ENCODE results near the gene PIK3CA. TPM values are rescaled to one million over a fixed set of nuclear protein-coding genes. Genes with fewer than 3 reads are reported as not detected.

PIK3CA gene
- total RNA-seq, 1 experiment from 2014 or later, result 19.8 TPM

- Histone ChIP-seq H3K27ac (ENCODE audit: low read depth, low read length, poor library complexity, severe bottlenecking) (no peak overlapping the region), H3K27me3 (replicated peaks; ENCODE audit: insufficient read depth, low read depth, low read length, poor library complexity) (no peaks in the 10 kb centered on the region), H3K4me1 (ENCODE audit: insufficient read depth, low read length, poor library complexity, severe bottlenecking) (no peaks in the 10 kb centered on the region), H3K4me3 (ENCODE audit: low read depth, low read length, poor library complexity, severe bottlenecking) (no peak overlapping the region), H3K9me3 (ENCODE audit: low read depth, low read length, poor library complexity, severe bottlenecking) (no peaks in the 10 kb centered on the region), H3K36me3 (ENCODE audit: insufficient read depth, low read length, poor library complexity, severe bottlenecking) (no peaks in the 10 kb centered on the region)
- TF ChIP-seq EZH2 (IDR thresholded peaks at IDR 0.05; ENCODE audit: borderline replicate concordance, low read depth, low read length, poor library complexity, severe bottlenecking) (no peak), CTCF (conservative IDR thresholded peaks at IDR 0.05; ENCODE audit: low read depth, low read length) (no peak)
- POLR2A ChIA-PET (ENCODE audit: low non-redundant PET), result no interaction called here
- DNase-seq (ENCODE audit: low spot score), result no peak
- intact Hi-C loops (cut with micrococcal nuclease; ENCODE audit: unreplicated experiment), result no loop called here
- CTCF ChIA-PET, result no interaction called here
- BruUV-seq (replicated peaks), result no TSS peak
Observed at GRCh38 chr3:179276743-179277142, 128.6 kb downstream of the PIK3CA start.

- intact Hi-C loops (cut with micrococcal nuclease; ENCODE audit: unreplicated experiment), result no loop called here
- no peaks in the 10 kb centered on the region for H3K36me3 ChIP-seq (ENCODE audit: insufficient read depth, low read length, poor library complexity, severe bottlenecking)
- H3K4me3 ChIP-seq (ENCODE audit: low read depth, low read length, poor library complexity, severe bottlenecking), result no peak overlapping the region
- no peaks in the 10 kb centered on the region for H3K4me1 ChIP-seq (ENCODE audit: insufficient read depth, low read length, poor library complexity, severe bottlenecking)
- H3K27ac ChIP-seq (ENCODE audit: low read depth, low read length, poor library complexity, severe bottlenecking), result no peak overlapping the region
- no peaks in the 10 kb centered on the region for H3K27me3 ChIP-seq (replicated peaks; ENCODE audit: insufficient read depth, low read depth, low read length, poor library complexity)
- CTCF ChIA-PET, result no interaction called here
- POLR2A ChIA-PET (ENCODE audit: low non-redundant PET), result no interaction called here
- H3K9me3 ChIP-seq (ENCODE audit: low read depth, low read length, poor library complexity, severe bottlenecking), result no peaks in the 10 kb centered on the region
- TF ChIP-seq CTCF (conservative IDR thresholded peaks at IDR 0.05; ENCODE audit: low read depth, low read length) (no peak), EZH2 (IDR thresholded peaks at IDR 0.05; ENCODE audit: borderline replicate concordance, low read depth, low read length, poor library complexity, severe bottlenecking) (no peak)
- BruUV-seq (replicated peaks), result no TSS peak
- DNase-seq (ENCODE audit: low spot score), result no peak
Observed at GRCh38 chr3:179278151-179278550, 130.0 kb downstream of the PIK3CA start.

- no peak for DNase-seq (ENCODE audit: low spot score)
- Histone ChIP-seq H3K4me1 (ENCODE audit: insufficient read depth, low read length, poor library complexity, severe bottlenecking) (no peaks in the 10 kb centered on the region), H3K27me3 (replicated peaks; ENCODE audit: insufficient read depth, low read depth, low read length, poor library complexity) (no peaks in the 10 kb centered on the region), H3K4me3 (ENCODE audit: low read depth, low read length, poor library complexity, severe bottlenecking) (no peak overlapping the region), H3K27ac (ENCODE audit: low read depth, low read length, poor library complexity, severe bottlenecking) (no peak overlapping the region), H3K9me3 (ENCODE audit: low read depth, low read length, poor library complexity, severe bottlenecking) (no peaks in the 10 kb centered on the region), H3K36me3 (ENCODE audit: insufficient read depth, low read length, poor library complexity, severe bottlenecking) (no peaks in the 10 kb centered on the region)
- TF ChIP-seq EZH2 (IDR thresholded peaks at IDR 0.05; ENCODE audit: borderline replicate concordance, low read depth, low read length, poor library complexity, severe bottlenecking) (no peak), CTCF (conservative IDR thresholded peaks at IDR 0.05; ENCODE audit: low read depth, low read length) (no peak)
- ChIA-PET CTCF (no interaction called here), POLR2A (ENCODE audit: low non-redundant PET) (interaction anchor here (0.6 kb wide), 1 partner anchor 132 kb away, joined by 3 read pairs; no protein-coding TSS in a partner anchor)
- intact Hi-C loops (cut with micrococcal nuclease; ENCODE audit: unreplicated experiment), result no loop called here
- no TSS peak for BruUV-seq (replicated peaks)
Observed at GRCh38 chr3:179278932-179279693, 131.0 kb downstream of the PIK3CA start.

Measured in A673 (cell line).